ENCODE data around the gene PEX6. TPM values are rescaled to one million over a fixed set of nuclear protein-coding genes. Genes with fewer than 3 reads are reported as not detected.

Gene PEX6
- total and polyA plus RNA-seq, 2 of the 13 experiments (the other 11 are each of a cell fraction or from before 2014, with no cell fraction given), result 5.1 to 6.7 TPM

GRCh38 chr6:43021270-43022047 lies 42.5 kb upstream of the PEX6 start, which contains the start of gene RRP36 (continued):
- TF ChIP-seq CENPT (CRISPR knock-in tag; IDR thresholded peaks at IDR 0.05; ENCODE audit: low read depth), result peak; percentile 67; the same call in 1 of the 2 replicates
- TF ChIP-seq ZNF782 (CRISPR knock-in tag; IDR thresholded peaks at IDR 0.05; ENCODE audit: borderline replicate concordance), result no peak; the same call in 1 of the 2 replicates
- TF ChIP-seq HNRNPUL1 (IDR thresholded peaks at IDR 0.05; ENCODE audit: low read depth, low read length), result no peak
- peak; percentile 50; the same call in 1 of the 2 replicates for TF ChIP-seq CREM (IDR thresholded peaks at IDR 0.05)
- no peak for TF ChIP-seq CREM (CRISPR knock-in tag; IDR thresholded peaks at IDR 0.05)
- TF ChIP-seq RAD21 (CRISPR knock-in tag; IDR thresholded peaks at IDR 0.05), result peak; percentile 48; the same call in 1 of the 2 replicates
- TF ChIP-seq KLF11 (CRISPR knock-in tag; IDR thresholded peaks at IDR 0.05), result peak; percentile 88
- TF ChIP-seq NRL (CRISPR knock-in tag; IDR thresholded peaks at IDR 0.05; ENCODE audit: borderline replicate concordance), result peak; percentile 41; the same call in 1 of the 2 replicates
- peak; percentile 91 for TF ChIP-seq GABPA (IDR thresholded peaks at IDR 0.05; ENCODE audit: low read depth, low read length)
- TF ChIP-seq GABPA (CRISPR knock-in tag; IDR thresholded peaks at IDR 0.05; ENCODE audit: low read depth), result peak; percentile 93
- TF ChIP-seq, protein P1, sequence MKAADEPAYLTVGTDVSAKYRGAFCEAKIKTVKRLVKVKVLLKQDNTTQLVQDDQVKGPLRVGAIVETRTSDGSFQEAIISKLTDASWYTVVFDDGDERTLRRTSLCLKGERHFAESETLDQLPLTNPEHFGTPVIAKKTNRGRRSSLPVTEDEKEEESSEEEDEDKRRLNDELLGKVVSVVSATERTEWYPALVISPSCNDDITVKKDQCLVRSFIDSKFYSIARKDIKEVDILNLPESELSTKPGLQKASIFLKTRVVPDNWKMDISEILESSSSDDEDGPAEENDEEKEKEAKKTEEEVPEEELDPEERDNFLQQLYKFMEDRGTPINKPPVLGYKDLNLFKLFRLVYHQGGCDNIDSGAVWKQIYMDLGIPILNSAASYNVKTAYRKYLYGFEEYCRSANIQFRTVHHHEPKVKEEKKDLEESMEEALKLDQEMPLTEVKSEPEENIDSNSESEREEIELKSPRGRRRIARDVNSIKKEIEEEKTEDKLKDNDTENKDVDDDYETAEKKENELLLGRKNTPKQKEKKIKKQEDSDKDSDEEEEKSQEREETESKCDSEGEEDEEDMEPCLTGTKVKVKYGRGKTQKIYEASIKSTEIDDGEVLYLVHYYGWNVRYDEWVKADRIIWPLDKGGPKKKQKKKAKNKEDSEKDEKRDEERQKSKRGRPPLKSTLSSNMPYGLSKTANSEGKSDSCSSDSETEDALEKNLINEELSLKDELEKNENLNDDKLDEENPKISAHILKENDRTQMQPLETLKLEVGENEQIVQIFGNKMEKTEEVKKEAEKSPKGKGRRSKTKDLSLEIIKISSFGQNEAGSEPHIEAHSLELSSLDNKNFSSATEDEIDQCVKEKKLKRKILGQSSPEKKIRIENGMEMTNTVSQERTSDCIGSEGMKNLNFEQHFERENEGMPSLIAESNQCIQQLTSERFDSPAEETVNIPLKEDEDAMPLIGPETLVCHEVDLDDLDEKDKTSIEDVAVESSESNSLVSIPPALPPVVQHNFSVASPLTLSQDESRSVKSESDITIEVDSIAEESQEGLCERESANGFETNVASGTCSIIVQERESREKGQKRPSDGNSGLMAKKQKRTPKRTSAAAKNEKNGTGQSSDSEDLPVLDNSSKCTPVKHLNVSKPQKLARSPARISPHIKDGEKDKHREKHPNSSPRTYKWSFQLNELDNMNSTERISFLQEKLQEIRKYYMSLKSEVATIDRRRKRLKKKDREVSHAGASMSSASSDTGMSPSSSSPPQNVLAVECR (CRISPR knock-in tag; IDR thresholded peaks at IDR 0.05; ENCODE audit: borderline replicate concordance), result peak; percentile 81
- peak; percentile 97 for TF ChIP-seq RBM39 (IDR thresholded peaks at IDR 0.05; ENCODE audit: low read depth, low read length, poor library complexity, severe bottlenecking)
- peak; percentile 78 for TF ChIP-seq SP2 (CRISPR knock-in tag; IDR thresholded peaks at IDR 0.05)
- peak; percentile 50; the same call in 1 of the 2 replicates for TF ChIP-seq MEIS1 (CRISPR knock-in tag; IDR thresholded peaks at IDR 0.05; ENCODE audit: borderline replicate concordance)
- TF ChIP-seq ZNF788 (CRISPR knock-in tag; IDR thresholded peaks at IDR 0.05; ENCODE audit: borderline replicate concordance), result peak; percentile 25; the same call in 1 of the 2 replicates
- TF ChIP-seq FOSL2 (CRISPR knock-in tag; IDR thresholded peaks at IDR 0.05), result no peak
- TF ChIP-seq SNRNP70 (IDR thresholded peaks at IDR 0.05; ENCODE audit: low read depth, low read length), result no peak
- 0 out of 2 replicates have a peak, but pooled peaks have one; percentile 53 for TF ChIP-seq SMAD9 (CRISPR knock-in tag; IDR thresholded peaks at IDR 0.05)
- peak; percentile 57; the same call in 1 of the 2 replicates for TF ChIP-seq MED13 (CRISPR knock-in tag; IDR thresholded peaks at IDR 0.05)
- TF ChIP-seq ZNF724P (CRISPR knock-in tag; IDR thresholded peaks at IDR 0.05; ENCODE audit: borderline replicate concordance), result peak; percentile 62; the same call in 1 of the 2 replicates
- peak; percentile 68; the same call in 1 of the 2 replicates for TF ChIP-seq ZNF501 (CRISPR knock-in tag; IDR thresholded peaks at IDR 0.05)
- no peak for TF ChIP-seq ZNF225 (CRISPR knock-in tag; IDR thresholded peaks at IDR 0.05)
- TF ChIP-seq KDM4B (CRISPR knock-in tag; IDR thresholded peaks at IDR 0.05), result 0 out of 2 replicates have a peak, but pooled peaks have one; percentile 34
- peak; percentile 81 for TF ChIP-seq SP4 (CRISPR knock-in tag; IDR thresholded peaks at IDR 0.05)
- peak; percentile 89 for TF ChIP-seq GATAD1 (CRISPR knock-in tag; IDR thresholded peaks at IDR 0.05)

Measured in HepG2 (cell line).